Gastrocnemius medialis (tissue), 4 donors: Measurements from ENCODE around the gene LRRC74A.

ENCODE experiments used
- POLR2A ChIP-seq, 2 donors: fragments of 450-650 bp; IDR thresholded peaks; one replicate each; pipeline ENCODE4 v1.6.1; 2017; ENCODE audit warnings: antibody characterized with exemption in 2 of 2, mild to moderate bottlenecking in 2 of 2, moderate library complexity in 2 of 2
- TF ChIP-seq, protein P1 (sequence below), 5 experiments: fragments of 450-650 bp in 3 of 5; fragments of 200-600 bp in 2 of 5; sonication (generic) in 2 of 5; IDR thresholded peaks in 4 of 5; conservative IDR thresholded peaks in 1 of 5; 1 replicate in 4 of 5; 2 replicates in 1 of 5; pipeline ENCODE4 v1.5.1; 2016 to 2019; ENCODE audit warnings: antibody characterized with exemption in 5 of 5, mild to moderate bottlenecking in 3 of 5, moderate library complexity in 3 of 5

DNA sequence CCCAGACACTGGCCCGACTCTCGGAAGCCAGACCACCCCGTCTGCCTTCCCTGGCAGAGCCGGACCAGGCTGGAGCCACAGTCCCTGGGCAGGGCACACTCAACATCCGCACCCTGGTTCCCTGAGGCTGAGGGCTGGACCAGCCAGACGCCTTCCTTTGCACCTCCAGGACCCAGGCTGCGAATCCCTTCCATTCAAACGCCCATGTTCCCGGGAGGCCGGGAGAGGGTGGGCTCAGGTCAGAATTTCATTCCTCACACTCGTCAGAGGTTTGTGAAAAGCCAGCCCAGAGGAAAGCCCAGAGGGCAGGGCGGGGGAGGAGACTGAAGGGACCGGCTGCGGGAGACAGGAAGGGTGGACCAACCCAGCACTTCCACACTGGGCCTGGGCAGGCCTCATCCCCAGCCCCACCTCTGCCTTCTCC, 58.7 kb downstream of the LRRC74A start:
- TF ChIP-seq, protein P1, sequence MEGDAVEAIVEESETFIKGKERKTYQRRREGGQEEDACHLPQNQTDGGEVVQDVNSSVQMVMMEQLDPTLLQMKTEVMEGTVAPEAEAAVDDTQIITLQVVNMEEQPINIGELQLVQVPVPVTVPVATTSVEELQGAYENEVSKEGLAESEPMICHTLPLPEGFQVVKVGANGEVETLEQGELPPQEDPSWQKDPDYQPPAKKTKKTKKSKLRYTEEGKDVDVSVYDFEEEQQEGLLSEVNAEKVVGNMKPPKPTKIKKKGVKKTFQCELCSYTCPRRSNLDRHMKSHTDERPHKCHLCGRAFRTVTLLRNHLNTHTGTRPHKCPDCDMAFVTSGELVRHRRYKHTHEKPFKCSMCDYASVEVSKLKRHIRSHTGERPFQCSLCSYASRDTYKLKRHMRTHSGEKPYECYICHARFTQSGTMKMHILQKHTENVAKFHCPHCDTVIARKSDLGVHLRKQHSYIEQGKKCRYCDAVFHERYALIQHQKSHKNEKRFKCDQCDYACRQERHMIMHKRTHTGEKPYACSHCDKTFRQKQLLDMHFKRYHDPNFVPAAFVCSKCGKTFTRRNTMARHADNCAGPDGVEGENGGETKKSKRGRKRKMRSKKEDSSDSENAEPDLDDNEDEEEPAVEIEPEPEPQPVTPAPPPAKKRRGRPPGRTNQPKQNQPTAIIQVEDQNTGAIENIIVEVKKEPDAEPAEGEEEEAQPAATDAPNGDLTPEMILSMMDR (IDR thresholded peaks at IDR 0.05 in 4 of 5, conservative IDR thresholded peaks at IDR 0.05 in 1 of 5) = no peak
- TF ChIP-seq POLR2A (IDR thresholded peaks at IDR 0.05) = no peak
